GM10266 (cell line): ENCODE results near the gene BTNL8.

ENCODE experiments used
- DNase-seq: peaks from one replicate; pipeline ENCODE4 v3.0.0; 2012; ENCODE audit errors: extremely low spot score
- CTCF ChIP-seq: IDR thresholded peaks from 2 replicates; pipeline ENCODE4 v1.5.1; 2012; ENCODE audit warnings: mild to moderate bottlenecking, low read depth; ENCODE audit not compliant: control insufficient read depth, insufficient read depth; ENCODE audit errors: missing control alignments

The BTNL8 gene

GRCh38 chr5:180935203-180935602, 36.2 kb downstream of the BTNL8 start:
- DNase-seq, result no peak
- no peak for TF ChIP-seq CTCF

- no peak for TF ChIP-seq CTCF
- no peak for DNase-seq
Observed at GRCh38 chr5:180938294-180938693, 39.3 kb downstream of the BTNL8 start.

- no peak for DNase-seq
- TF ChIP-seq CTCF, result no peak
Observed at GRCh38 chr5:180950291-180950949, 51.5 kb downstream of the BTNL8 start.

- TF ChIP-seq CTCF, result no peak
- no peak for DNase-seq
Observed at GRCh38 chr5:180959661-180960060, 60.7 kb downstream of the BTNL8 start.

GRCh38 chr5:180960209-180960608, 61.2 kb downstream of the BTNL8 start:
- TF ChIP-seq CTCF, result no peak
- DNase-seq, result no peak

- TF ChIP-seq CTCF, result no peak
- no peak for DNase-seq
Observed at GRCh38 chr5:180969406-180969805, 70.4 kb downstream of the BTNL8 start.

- no peak for TF ChIP-seq CTCF
- no peak for DNase-seq
Observed at GRCh38 chr5:180970336-180970735, 71.4 kb downstream of the BTNL8 start.
